ENCODE data around the gene E2F7.

The E2F7 gene

GRCh38 chr12:77054851-77055250 is 10.5 kb downstream of the E2F7 start:
- Histone ChIP-seq H3K4me3 (ENCODE audit: low read depth, low read length) (no peak overlapping the region), H3K9me3 (ENCODE audit: control insufficient read depth, insufficient read depth, low read depth, low read length) (no peaks in the 10 kb centered on the region), H3K27ac (ENCODE audit: extremely low read depth, low read depth, low read length) (no peak overlapping the region), H3K4me1 (ENCODE audit: control insufficient read depth, insufficient read depth, low read length) (no peaks in the 10 kb centered on the region), H3K36me3 (ENCODE audit: control insufficient read depth in 2 of 2, insufficient read depth in 1 of 2, low read length in 2 of 2) (peaks cover 47 to 72% of the 10 kb centered on the region in 2 experiments)
- no peak for TF ChIP-seq PRDM4 (tag by site-specific recombination; IDR thresholded peaks at IDR 0.05)
- TF ChIP-seq ZNF18 (tag by site-specific recombination; IDR thresholded peaks at IDR 0.05): no peak
- TF ChIP-seq ZNF596 (tag by site-specific recombination; IDR thresholded peaks at IDR 0.05): no peak
- no peak for TF ChIP-seq ZSCAN18 (tag by site-specific recombination; IDR thresholded peaks at IDR 0.05)
- no peak for TF ChIP-seq ZNF704 (tag by site-specific recombination; IDR thresholded peaks at IDR 0.05)
- TF ChIP-seq ZNF211 (tag by site-specific recombination; IDR thresholded peaks at IDR 0.05; ENCODE audit: low read depth): no peak
- TF ChIP-seq KLF7 (tag by site-specific recombination; IDR thresholded peaks at IDR 0.05; ENCODE audit: borderline replicate concordance): no peak
- TF ChIP-seq RBAK (tag by site-specific recombination; IDR thresholded peaks at IDR 0.05): no peak
- TF ChIP-seq ZNF175 (tag by site-specific recombination; IDR thresholded peaks at IDR 0.05): no peak
- no peak for TF ChIP-seq ZNF10 (tag by site-specific recombination; IDR thresholded peaks at IDR 0.05)
- TF ChIP-seq ZNF324 (tag by site-specific recombination; IDR thresholded peaks at IDR 0.05): no peak
- TF ChIP-seq SALL2 (tag by site-specific recombination; IDR thresholded peaks at IDR 0.05; ENCODE audit: borderline replicate concordance): no peak
- no peak for TF ChIP-seq PRDM2 (tag by site-specific recombination; IDR thresholded peaks at IDR 0.05; ENCODE audit: borderline replicate concordance)
- TF ChIP-seq ZBTB44 (tag by site-specific recombination; IDR thresholded peaks at IDR 0.05): no peak
- TF ChIP-seq ZNF530 (tag by site-specific recombination; IDR thresholded peaks at IDR 0.05; ENCODE audit: low read depth): no peak
- TF ChIP-seq ZNF558 (tag by site-specific recombination; IDR thresholded peaks at IDR 0.05): no peak
- no peak for TF ChIP-seq ZNF416 (tag by site-specific recombination; IDR thresholded peaks at IDR 0.05)
- no peak for TF ChIP-seq TSHZ1 (tag by site-specific recombination; IDR thresholded peaks at IDR 0.05; ENCODE audit: borderline replicate concordance)
- TF ChIP-seq ZNF174 (tag by site-specific recombination; IDR thresholded peaks at IDR 0.05): no peak
- CTCF ChIA-PET: interaction anchor here (0.6 to 0.9 kb wide), 2 partner anchors 44 to 74 kb away, joined by 4 to 7 read pairs; no protein-coding TSS in a partner anchor
- POLR2A ChIA-PET: no interaction called here
